Stimulated activated naive CD8-positive, alpha-beta T cell treated with anti-CD3 and anti-CD28 coated beads, Interleukin-15, amount 100 ng/mL, for 72 hours (primary cell): ENCODE measurements around the gene ASL.
A peak's percentile ranks its signal among the peaks of the same experiment; 100 is the strongest.
"Not testable (repeated sequence)": the region's sequence is repeated elsewhere in the genome, so short reads cannot be mapped to it uniquely, and the experiment has no call there.

Experiments
- ATAC-seq: fragments of 150-1000 bp; cut with Tn5 transposase; 2 replicates; pipeline ENCODE4 v1.10.0; 2021; ENCODE audit warnings: mild to moderate bottlenecking, moderate library complexity
- DNase-seq, 2 donors: peaks; one replicate each; pipeline ENCODE4 v3.0.0; 2021 to 2022
- H3K27ac Mint-ChIP-seq, 2 donors: one replicate each; pipeline ENCODE4 v1.8.0; 2022; ENCODE audit warnings: mild to moderate bottlenecking in 2 of 2, mixed read lengths in 2 of 2, moderate library complexity in 2 of 2
- H3K27me3 Mint-ChIP-seq: one replicate; pipeline ENCODE4 v1.8.0; 2022; ENCODE audit warnings: mixed read lengths
- H3K4me1 Mint-ChIP-seq: one replicate; pipeline ENCODE4 v1.8.0; 2022; ENCODE audit warnings: mild to moderate bottlenecking, mixed read lengths
- H3K4me3 Mint-ChIP-seq, 2 donors: one replicate each; pipeline ENCODE4 v1.8.0; 2022; ENCODE audit warnings: mild to moderate bottlenecking in 2 of 2, mixed read lengths in 2 of 2, moderate library complexity in 1 of 2
- H3K9me3 Mint-ChIP-seq, 2 donors: one replicate each; pipeline ENCODE4 v1.8.0; 2022; ENCODE audit warnings: mixed read lengths in 2 of 2

Gene ASL

GRCh38 chr7:66125781-66126352, 50.2 kb downstream of the ASL start:
- ATAC-seq, result peak; percentile 95
- H3K27me3 Mint-ChIP-seq, H3K9me3 Mint-ChIP-seq, DNase-seq: not testable (repeated sequence)
- Mint-ChIP-seq H3K4me3 (peak overlapping the region; percentile 36 to 44), H3K27ac (peak overlapping the region; percentile 93 to 95), H3K4me1 (peaks cover 44% of the 10 kb centered on the region)

DNA sequence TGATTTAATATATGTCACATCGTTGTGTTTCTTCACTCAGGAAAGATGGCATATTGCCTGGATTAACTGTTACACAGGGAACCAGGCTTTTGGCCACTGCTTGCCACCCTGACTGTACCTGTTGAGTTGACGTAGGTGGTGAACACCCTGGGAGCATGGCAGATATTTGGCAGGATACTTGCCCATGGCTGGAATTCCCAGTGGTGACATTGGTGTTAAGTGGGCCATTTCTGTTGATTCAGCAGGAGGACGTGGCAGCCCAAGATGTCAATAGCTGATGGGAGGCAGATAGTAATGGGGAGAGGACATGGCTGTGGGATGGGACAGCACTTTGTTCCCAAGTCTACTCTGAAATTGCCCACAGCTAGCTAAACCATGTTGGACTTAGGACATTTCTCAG, 51.6 kb downstream of the ASL start:
- H3K4me3 Mint-ChIP-seq, DNase-seq, H3K27me3 Mint-ChIP-seq, H3K9me3 Mint-ChIP-seq, H3K27ac Mint-ChIP-seq, ATAC-seq: not testable (repeated sequence)
- peaks cover 44% of the 10 kb centered on the region for H3K4me1 Mint-ChIP-seq

DNA sequence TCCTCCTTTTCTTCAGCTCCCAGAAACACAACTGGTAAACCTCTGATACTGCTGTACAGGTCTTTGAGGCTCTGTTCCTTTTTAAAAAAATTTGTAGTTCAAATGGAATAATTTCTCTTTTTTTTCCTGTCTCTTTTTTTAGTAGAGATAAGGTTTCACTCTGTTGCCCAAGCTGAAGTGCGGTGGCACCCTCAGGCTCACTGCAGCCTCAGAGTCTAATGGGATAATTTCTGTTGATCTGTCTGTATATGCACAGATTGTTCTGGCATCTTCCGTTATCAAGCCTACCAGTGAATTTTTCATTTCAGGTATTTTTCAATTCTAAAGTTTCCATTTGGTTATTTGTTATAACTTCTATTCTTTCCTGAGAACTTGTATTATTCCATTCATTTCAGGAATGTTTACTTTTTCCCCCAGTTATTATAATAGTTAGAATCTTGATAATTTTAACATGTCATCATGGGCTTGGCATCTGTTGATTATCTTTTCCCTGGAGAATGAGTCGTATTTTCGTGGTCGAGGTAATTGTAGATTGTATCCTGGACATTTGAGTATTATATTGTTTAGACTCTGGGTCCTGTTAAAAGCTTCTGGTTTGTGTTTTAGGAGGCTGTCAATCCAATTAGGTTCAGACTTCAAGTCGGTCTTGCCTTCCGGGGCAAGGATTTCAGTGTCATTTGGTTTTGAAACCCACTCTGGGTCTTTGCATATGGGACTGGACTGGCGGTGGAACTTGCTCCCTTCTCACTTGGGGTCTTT, 63.6 kb downstream of the ASL start:
- DNase-seq, result no peak
- H3K9me3 Mint-ChIP-seq, result no peaks in the 10 kb centered on the region
- no peak overlapping the region for H3K4me3 Mint-ChIP-seq
- no peaks in the 10 kb centered on the region for H3K4me1 Mint-ChIP-seq
- no peaks in the 10 kb centered on the region for H3K27me3 Mint-ChIP-seq
- no peak for ATAC-seq
- H3K27ac Mint-ChIP-seq, result no peak overlapping the region

GRCh38 chr7:66140924-66141323, 65.3 kb downstream of the ASL start:
- no peaks in the 10 kb centered on the region for H3K27me3 Mint-ChIP-seq
- no peaks in the 10 kb centered on the region for H3K9me3 Mint-ChIP-seq
- no peak overlapping the region for H3K4me3 Mint-ChIP-seq
- no peaks in the 10 kb centered on the region for H3K4me1 Mint-ChIP-seq
- no peak overlapping the region for H3K27ac Mint-ChIP-seq
- DNase-seq (no peak), ATAC-seq (no peak)

GRCh38 chr7:66142334-66142733, 66.7 kb downstream of the ASL start:
- no peaks in the 10 kb centered on the region for H3K9me3 Mint-ChIP-seq
- no peaks in the 10 kb centered on the region for H3K27me3 Mint-ChIP-seq
- ATAC-seq (no peak), DNase-seq (no peak)
- peak overlapping the region in 1 of 2 donors; percentile 71 for H3K27ac Mint-ChIP-seq
- no peak overlapping the region for H3K4me3 Mint-ChIP-seq
- peaks cover 7% of the 10 kb centered on the region for H3K4me1 Mint-ChIP-seq

GRCh38 chr7:66142996-66143395, 67.4 kb downstream of the ASL start:
- Mint-ChIP-seq H3K27me3 (no peaks in the 10 kb centered on the region), H3K27ac (peak overlapping the region; percentile 27 to 42), H3K4me1 (peaks cover 13% of the 10 kb centered on the region), H3K9me3 (no peaks in the 10 kb centered on the region), H3K4me3 (no peak overlapping the region)
- no peak for DNase-seq
- ATAC-seq, result no peak
